NB4 (cell line): ENCODE data around the gene ZBTB43.
"Not testable (repeated sequence)": the region's sequence is repeated elsewhere in the genome, so short reads cannot be mapped to it uniquely, and the experiment has no call there.

Experiments used
- DNase-seq: peaks from one replicate; pipeline ENCODE4 v3.0.0; 2010; ENCODE audit warnings: low read depth
- H3K4me3 ChIP-seq: one replicate; pipeline ENCODE4 v1.5.1; 2011; ENCODE audit warnings: mild to moderate bottlenecking, low read depth, low read length, moderate library complexity
- MYC ChIP-seq: IDR thresholded peaks from 2 replicates; pipeline ENCODE4 v1.6.1; 2011; ENCODE audit warnings: low read depth, low read length
- POLR2A ChIP-seq: IDR thresholded peaks from 2 replicates; pipeline ENCODE4 v1.6.1; 2011; ENCODE audit warnings: mild to moderate bottlenecking; ENCODE audit not compliant: insufficient read length; ENCODE audit errors: extremely low read depth
- TF ChIP-seq, protein P1 (sequence below): IDR thresholded peaks from one replicate; pipeline ENCODE4 v1.5.1; 2012; ENCODE audit warnings: low read depth, low read length
- TF ChIP-seq, protein P2 (sequence below): IDR thresholded peaks from 2 replicates; pipeline ENCODE4 v1.6.1; 2011; ENCODE audit warnings: low read depth, low read length

Gene ZBTB43

DNA sequence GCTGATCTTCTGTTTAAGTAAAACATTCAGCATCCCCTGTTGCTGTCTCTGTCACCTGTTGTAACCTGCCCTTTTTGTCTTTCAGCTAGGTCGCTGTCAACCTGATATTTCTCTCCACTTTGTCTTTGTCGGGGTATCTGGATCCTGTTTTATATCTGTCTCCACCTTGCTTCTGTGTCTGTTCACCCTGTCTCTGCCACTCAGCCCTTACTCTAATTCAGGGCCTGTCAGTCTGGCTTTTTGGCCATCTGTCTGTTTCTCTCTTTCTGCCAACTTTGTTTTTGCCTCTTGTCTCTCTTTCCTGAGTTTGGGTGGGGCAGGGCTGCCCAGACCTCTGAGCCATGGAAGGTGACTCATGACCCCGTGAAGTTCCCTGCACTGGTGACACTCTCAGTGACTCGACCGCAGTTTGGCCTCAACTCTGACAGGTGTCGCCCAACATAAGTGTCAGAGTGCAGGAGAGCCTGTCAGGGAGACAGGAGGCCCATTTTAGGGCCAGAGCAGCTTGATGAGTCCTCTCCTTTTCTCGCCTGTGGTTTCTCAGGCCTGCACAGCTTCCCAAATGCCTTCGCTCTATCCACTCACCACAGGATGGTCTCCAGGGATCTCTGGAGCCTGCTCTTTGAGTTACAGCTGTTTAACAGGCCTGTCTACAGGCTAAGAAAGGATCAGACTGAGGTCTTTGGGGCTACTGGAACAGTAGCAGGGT is 868 bp downstream of the ZBTB43 start:
- no peak for TF ChIP-seq POLR2A
- TF ChIP-seq, protein P1, sequence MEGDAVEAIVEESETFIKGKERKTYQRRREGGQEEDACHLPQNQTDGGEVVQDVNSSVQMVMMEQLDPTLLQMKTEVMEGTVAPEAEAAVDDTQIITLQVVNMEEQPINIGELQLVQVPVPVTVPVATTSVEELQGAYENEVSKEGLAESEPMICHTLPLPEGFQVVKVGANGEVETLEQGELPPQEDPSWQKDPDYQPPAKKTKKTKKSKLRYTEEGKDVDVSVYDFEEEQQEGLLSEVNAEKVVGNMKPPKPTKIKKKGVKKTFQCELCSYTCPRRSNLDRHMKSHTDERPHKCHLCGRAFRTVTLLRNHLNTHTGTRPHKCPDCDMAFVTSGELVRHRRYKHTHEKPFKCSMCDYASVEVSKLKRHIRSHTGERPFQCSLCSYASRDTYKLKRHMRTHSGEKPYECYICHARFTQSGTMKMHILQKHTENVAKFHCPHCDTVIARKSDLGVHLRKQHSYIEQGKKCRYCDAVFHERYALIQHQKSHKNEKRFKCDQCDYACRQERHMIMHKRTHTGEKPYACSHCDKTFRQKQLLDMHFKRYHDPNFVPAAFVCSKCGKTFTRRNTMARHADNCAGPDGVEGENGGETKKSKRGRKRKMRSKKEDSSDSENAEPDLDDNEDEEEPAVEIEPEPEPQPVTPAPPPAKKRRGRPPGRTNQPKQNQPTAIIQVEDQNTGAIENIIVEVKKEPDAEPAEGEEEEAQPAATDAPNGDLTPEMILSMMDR, result no peak
- peak overlapping the region; percentile 93 for H3K4me3 ChIP-seq
- peak; percentile 79 for DNase-seq

DNA sequence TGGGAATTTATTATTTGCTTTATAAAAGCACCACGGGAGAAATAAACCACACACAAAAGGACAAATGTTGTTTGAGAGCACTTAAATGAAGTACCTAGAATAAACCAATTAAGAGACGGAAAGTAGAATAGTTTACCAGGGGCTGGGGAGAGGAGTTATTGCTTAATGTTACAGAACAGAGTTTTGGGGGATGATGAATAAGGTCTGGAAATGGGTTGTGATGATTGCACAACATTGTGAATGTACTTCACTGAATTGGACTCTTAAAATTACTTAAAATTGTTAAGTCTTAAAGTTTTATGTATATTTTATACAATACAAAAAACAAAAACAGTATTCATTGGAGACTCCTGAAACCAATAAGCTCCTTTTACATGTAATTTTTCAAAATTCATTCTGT is 1.5 kb downstream of the ZBTB43 start:
- H3K4me3 ChIP-seq, result peak overlapping the region; percentile 93
- peak; percentile 49 for DNase-seq
- TF ChIP-seq, protein P2, sequence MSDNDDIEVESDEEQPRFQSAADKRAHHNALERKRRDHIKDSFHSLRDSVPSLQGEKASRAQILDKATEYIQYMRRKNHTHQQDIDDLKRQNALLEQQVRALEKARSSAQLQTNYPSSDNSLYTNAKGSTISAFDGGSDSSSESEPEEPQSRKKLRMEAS, result no peak
- no peak for TF ChIP-seq MYC
- TF ChIP-seq, protein P1, result no peak
- TF ChIP-seq POLR2A, result no peak

DNA sequence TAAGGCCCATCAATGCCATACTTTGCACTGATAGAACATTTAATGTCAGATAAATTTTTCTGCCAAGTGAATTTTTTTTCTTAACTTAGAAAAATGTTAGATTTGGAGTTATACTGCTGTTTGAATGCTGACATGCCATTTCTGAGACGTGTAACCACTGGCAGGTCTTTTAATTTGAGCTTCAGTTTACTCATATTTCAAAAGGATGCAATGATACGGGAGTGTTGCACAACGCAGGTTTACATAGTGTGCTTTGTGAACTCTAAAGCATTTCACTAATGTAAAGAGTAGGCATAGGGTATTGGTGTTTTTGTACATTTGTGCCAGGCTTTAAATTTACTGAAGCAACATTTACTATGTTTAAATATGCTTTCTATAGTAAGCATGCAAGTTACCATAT is 4.2 kb downstream of the ZBTB43 start:
- H3K4me3 ChIP-seq, result no peak overlapping the region
- TF ChIP-seq MYC, result no peak
- TF ChIP-seq, protein P2, result no peak
- TF ChIP-seq POLR2A, result no peak
- TF ChIP-seq, protein P1, result no peak
- DNase-seq, result no peak

DNA sequence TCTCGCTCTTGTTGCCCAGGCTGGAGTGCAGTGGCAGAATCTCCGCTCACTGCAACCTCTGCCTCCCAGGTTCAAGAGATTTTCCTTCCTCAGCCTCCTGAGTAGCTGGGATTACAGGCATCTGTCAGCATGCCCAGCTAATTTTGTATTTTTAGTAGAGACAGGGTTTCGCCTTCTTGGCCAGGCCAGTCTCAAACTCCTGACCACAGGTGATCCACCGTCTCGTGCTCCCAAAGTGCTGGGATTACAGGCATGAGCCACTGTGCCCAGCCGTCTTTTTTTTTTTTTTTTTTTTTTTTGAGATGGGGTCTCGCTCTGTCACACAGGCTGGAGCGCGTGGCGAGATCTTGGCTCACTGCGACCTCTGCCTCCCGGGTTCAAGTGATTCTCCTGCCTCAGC is 5.4 kb downstream of the ZBTB43 start:
- not testable (repeated sequence) for DNase-seq, H3K4me3 ChIP-seq

DNA sequence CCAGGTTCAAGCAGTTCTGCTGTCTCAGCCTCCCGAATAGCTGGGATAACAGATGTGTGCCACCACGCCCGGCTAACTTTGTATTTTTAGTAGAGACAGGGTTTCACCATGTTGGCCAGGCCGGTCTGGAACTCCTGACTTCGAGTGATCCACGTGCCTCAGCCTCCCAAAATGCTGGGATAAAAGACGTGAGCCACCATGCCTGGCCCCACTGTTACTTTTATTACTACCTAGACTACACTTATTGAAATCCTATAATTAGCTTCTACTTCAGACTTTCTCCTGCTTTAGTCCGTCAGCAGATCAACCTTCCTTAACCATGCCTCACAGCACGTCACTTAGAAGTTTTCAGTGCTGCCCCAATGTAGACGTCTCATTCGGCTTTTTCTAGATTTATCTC is 8.2 kb downstream of the ZBTB43 start:
- no peak overlapping the region for H3K4me3 ChIP-seq

DNA sequence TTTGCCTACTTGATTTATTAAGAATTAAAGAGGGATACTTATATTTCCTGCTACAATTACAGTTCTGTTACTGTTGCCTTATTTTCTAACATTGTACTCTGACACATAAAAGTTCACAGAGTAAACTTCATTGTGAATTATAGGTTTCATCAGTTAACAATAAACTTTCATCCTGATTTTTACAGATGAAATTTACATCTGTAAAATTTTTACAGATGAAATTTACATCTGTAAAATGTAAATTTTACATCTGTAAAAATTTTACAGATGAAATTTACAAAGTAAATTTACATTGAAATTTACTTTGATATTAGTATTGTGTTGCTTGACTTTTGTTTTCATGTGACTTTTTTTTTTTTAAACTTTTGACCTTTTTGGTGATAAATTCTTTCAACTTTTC is 9.3 kb downstream of the ZBTB43 start:
- TF ChIP-seq, protein P1, result no peak
- TF ChIP-seq MYC, result no peak
- TF ChIP-seq POLR2A, result no peak
- TF ChIP-seq, protein P2, result no peak
- no peak overlapping the region for H3K4me3 ChIP-seq
- DNase-seq, result no peak

More for the DNA sequence above, 8.2 kb downstream of the ZBTB43 start:
- TF ChIP-seq POLR2A, result no peak
- TF ChIP-seq, protein P1, result no peak
- TF ChIP-seq MYC, result no peak
- TF ChIP-seq, protein P2, result no peak
- no peak for DNase-seq

DNA sequence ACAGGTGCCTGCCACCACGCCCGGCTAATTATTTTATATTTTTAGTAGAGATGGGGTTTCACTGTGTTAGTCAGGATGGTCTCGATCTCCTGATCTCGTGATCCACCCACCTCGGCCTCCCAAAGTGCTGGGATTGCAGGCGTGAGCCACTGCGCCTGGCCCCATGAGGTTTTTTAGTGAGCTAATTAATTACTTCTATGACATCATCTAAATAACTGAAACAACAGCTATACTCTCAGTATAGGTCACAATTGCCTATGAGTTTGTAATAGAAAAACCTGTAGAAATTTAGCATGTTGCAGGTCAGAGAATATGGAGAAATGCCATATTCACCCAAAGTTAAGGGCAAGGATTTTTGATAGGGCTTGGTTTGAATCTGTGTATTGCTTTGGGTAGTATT is 12.8 kb downstream of the ZBTB43 start:
- H3K4me3 ChIP-seq, DNase-seq: not testable (repeated sequence)
